GM19397 (cell line): Measurements from ENCODE around the gene THADA.

Experiments used
- ATAC-seq: cut with Tn5 transposase; IDR thresholded peaks from one replicate; pipeline ENCODE4 v1.9.1; 2021; ENCODE audit warnings: mild to moderate bottlenecking, moderate library complexity; ENCODE audit not compliant: unreplicated experiment

THADA gene

GRCh38 chr2:43266711-43267111 lies 329.1 kb downstream of the THADA start:
- ATAC-seq = no peak

- ATAC-seq = no peak
These were observed 330.4 kb downstream of the THADA start for GRCh38 chr2:43265421-43265820.

GRCh38 chr2:43265001-43265400 lies 330.8 kb downstream of the THADA start:
- ATAC-seq = no peak

GRCh38 chr2:43262951-43263350 lies 332.9 kb downstream of the THADA start:
- no peak for ATAC-seq

GRCh38 chr2:43262239-43262638 lies 333.6 kb downstream of the THADA start:
- no peak for ATAC-seq

- no peak for ATAC-seq
These were observed 336.3 kb downstream of the THADA start for GRCh38 chr2:43259512-43259911.

- ATAC-seq = no peak
These were observed 337.2 kb downstream of the THADA start for GRCh38 chr2:43258547-43259156.

GRCh38 chr2:43255296-43255910 lies 340.4 kb downstream of the THADA start:
- no peak for ATAC-seq

- ATAC-seq = no peak
These were observed 341.5 kb downstream of the THADA start for GRCh38 chr2:43254331-43254730.

- no peak for ATAC-seq
These were observed 344.6 kb downstream of the THADA start for GRCh38 chr2:43251171-43251731.

- ATAC-seq = no peak
These were observed 345.8 kb downstream of the THADA start for GRCh38 chr2:43250015-43250414.

GRCh38 chr2:43248621-43249020 lies 347.2 kb downstream of the THADA start:
- ATAC-seq = no peak

- no peak for ATAC-seq
These were observed 349.2 kb downstream of the THADA start for GRCh38 chr2:43246641-43247040.

GRCh38 chr2:43241558-43241957 lies 354.3 kb downstream of the THADA start:
- no peak for ATAC-seq

- ATAC-seq = no peak
These were observed 355.1 kb downstream of the THADA start for GRCh38 chr2:43240766-43241150.

GRCh38 chr2:43239981-43240765 lies 355.7 kb downstream of the THADA start:
- ATAC-seq = no peak

- no peak for ATAC-seq
These were observed 357.0 kb downstream of the THADA start for GRCh38 chr2:43238813-43239212.

- ATAC-seq = no peak
These were observed 357.7 kb downstream of the THADA start for GRCh38 chr2:43238176-43238575.

- ATAC-seq = no peak
These were observed 362.3 kb downstream of the THADA start for GRCh38 chr2:43233218-43234212.

- ATAC-seq = no peak
These were observed 364.6 kb downstream of the THADA start for GRCh38 chr2:43230951-43231827.
